SK-MEL-5 (cell line): ENCODE data around the gene PACS2. TPM values are rescaled to one million over a fixed set of nuclear protein-coding genes. Genes with fewer than 3 reads are reported as not detected.
"Not testable (repeated sequence)": the region's sequence is repeated elsewhere in the genome, so short reads cannot be mapped to it uniquely, and the experiment has no call there.

Experiments
- DNase-seq: peaks from one replicate; pipeline ENCODE4 v3.0.0-alpha.2; 2016; ENCODE audit warnings: low read depth, low spot score
- in situ Hi-C: cut with HindIII; loops from 2 replicates; pipeline ENCODE4 v1.10.0; 2016; ENCODE audit warnings: low sequenced_read_pairs, high pct_unique_total_duplicates, low pct_unique_long_range_greater_than_20kb
- total RNA-seq: library from RNA; depleted of rRNA; stranded (reverse); fragments of >200 nt; shearing (Covaris generic); gene quantifications from 2 replicates; pipeline ENCODE4 v1.2.3, GENCODE V29; 2014

PACS2 gene
- total RNA-seq, 1 experiment from 2014 or later: 26.0 TPM

- in situ Hi-C loops: no loop called here
These were observed 30.6 kb upstream of the PACS2 start for GRCh38 chr14:105283899-105284298.

GRCh38 chr14:105285174-105285573 is 29.4 kb upstream of the PACS2 start:
- DNase-seq: no peak
- in situ Hi-C loops: no loop called here

More at GRCh38 chr14:105283899-105284298, 30.6 kb upstream of the PACS2 start:
- no peak for DNase-seq

- no peak for DNase-seq
- in situ Hi-C loops: no loop called here
These were observed 27.8 kb upstream of the PACS2 start for GRCh38 chr14:105286759-105287144.

GRCh38 chr14:105287249-105288102 is 27.1 kb upstream of the PACS2 start:
- DNase-seq: no peak

GRCh38 chr14:105288936-105289335 is 25.6 kb upstream of the PACS2 start:
- in situ Hi-C loops, DNase-seq: not testable (repeated sequence)

More at GRCh38 chr14:105287249-105288102, 27.1 kb upstream of the PACS2 start:
- in situ Hi-C loops: no loop called here

GRCh38 chr14:105290621-105291346 is 23.8 kb upstream of the PACS2 start:
- in situ Hi-C loops: no loop called here
- no peak for DNase-seq

GRCh38 chr14:105292826-105293711 is 21.5 kb upstream of the PACS2 start:
- DNase-seq: no peak
- in situ Hi-C loops: no loop called here

GRCh38 chr14:105294142-105294597 is 20.4 kb upstream of the PACS2 start:
- no peak for DNase-seq
- in situ Hi-C loops: no loop called here

GRCh38 chr14:105297311-105297710 is 17.2 kb upstream of the PACS2 start:
- in situ Hi-C loops, DNase-seq: not testable (repeated sequence)

- no peak for DNase-seq
- in situ Hi-C loops: no loop called here
These were observed 14.7 kb upstream of the PACS2 start for GRCh38 chr14:105299654-105300541.

- in situ Hi-C loops: no loop called here
- DNase-seq: peak; percentile 92
These were observed 13.9 kb upstream of the PACS2 start, which contains the start of gene BRF1 for GRCh38 chr14:105300542-105301102. BRF1 (minus strand) TSS chr14:105301001; CDS start chr14:105300629, 372 bp downstream.

GRCh38 chr14:105301103-105301914 is 13.2 kb upstream of the PACS2 start:
- in situ Hi-C loops: no loop called here
- peak; percentile 96 for DNase-seq

- in situ Hi-C loops, DNase-seq: not testable (repeated sequence)
These were observed 12.7 kb upstream of the PACS2 start for GRCh38 chr14:105301915-105302249.

GRCh38 chr14:105303949-105304348 is 10.6 kb upstream of the PACS2 start:
- in situ Hi-C loops: no loop called here
- no peak for DNase-seq

GRCh38 chr14:105304565-105304964 is 10.0 kb upstream of the PACS2 start:
- DNase-seq: no peak
- in situ Hi-C loops: no loop called here

- in situ Hi-C loops: no loop called here
- no peak for DNase-seq
These were observed 9.2 kb upstream of the PACS2 start for GRCh38 chr14:105305345-105305744.
